Measurements from ENCODE around the gene TRIM14. TPM values are rescaled to one million over a fixed set of nuclear protein-coding genes. Genes with fewer than 3 reads are reported as not detected.
"Not testable (repeated sequence)": the region's sequence is repeated elsewhere in the genome, so short reads cannot be mapped to it uniquely, and the experiment has no call there.

Gene TRIM14
- total RNA-seq, 1 donor from 2014 or later: 0.82 TPM

DNA sequence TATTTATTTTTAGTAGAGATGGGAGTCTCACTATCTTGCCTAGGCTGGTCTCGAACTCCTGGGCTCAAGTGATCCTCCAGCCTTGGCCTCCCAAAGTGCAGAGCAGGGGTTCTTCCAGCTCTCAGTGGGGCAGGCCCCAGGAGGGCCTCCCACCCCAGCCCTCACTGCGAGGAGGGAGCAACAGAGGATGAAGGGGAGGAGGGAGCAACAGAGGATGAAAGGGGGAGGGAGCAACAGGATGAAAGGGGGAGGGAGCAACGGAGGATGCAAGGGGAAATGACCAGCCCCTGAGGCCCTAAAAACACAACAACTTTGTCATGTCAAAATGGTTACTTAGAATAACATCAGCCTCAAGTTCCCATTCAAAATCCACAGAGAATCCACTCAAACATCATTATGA is 10.0 kb downstream of the TRIM14 start:
- no peak for DNase-seq (ENCODE audit: low spot score in 2 of 2)
- no peak for FAIRE-seq

DNA sequence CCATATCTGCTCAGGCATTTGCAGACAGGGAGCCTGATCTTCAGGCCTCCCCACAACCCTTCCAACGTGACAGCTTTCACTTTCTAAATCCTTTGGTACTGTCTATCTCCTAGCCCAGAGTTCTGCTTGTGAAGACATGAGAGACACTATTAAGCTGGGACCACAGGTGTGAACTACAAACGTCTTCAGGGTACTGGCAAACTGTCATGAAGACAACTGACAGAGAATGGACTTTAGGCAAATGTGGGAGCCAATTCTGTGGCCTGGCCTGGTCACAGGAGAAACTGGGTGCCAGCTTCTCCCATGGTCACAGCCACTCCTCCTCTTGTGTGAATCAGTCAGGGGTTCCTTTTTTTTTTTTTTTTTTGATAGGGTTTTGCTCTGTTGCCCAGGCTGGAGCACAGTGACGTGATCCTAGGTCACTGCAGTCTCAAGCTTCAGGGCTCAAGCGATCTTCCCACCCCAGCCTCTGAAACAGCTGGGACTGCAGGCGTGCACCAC is 10.4 kb downstream of the TRIM14 start:
- FAIRE-seq (no peak), DNase-seq (ENCODE audit: low spot score in 2 of 2) (no peak)

DNA sequence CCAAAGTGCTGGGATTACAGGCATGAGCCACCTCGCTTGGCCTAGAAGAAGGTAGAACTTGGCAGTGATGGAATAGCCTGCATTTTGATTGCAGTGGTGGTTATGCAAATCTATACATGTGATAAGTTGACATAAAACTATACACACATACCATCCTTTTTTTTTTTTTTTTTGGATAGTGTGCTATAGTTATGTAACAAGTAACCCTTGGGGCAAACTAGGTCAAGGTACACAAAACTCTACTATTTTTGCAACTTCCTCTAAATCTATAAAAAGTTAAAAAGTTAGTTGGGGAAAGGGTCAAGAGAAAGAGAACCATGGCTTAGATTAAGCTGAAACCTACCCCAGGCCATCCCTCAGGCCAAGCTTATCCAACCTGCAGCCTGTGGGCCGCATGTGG is 11.1 kb downstream of the TRIM14 start:
- FAIRE-seq: no peak
- no peak for DNase-seq (ENCODE audit: low spot score in 2 of 2)

DNA sequence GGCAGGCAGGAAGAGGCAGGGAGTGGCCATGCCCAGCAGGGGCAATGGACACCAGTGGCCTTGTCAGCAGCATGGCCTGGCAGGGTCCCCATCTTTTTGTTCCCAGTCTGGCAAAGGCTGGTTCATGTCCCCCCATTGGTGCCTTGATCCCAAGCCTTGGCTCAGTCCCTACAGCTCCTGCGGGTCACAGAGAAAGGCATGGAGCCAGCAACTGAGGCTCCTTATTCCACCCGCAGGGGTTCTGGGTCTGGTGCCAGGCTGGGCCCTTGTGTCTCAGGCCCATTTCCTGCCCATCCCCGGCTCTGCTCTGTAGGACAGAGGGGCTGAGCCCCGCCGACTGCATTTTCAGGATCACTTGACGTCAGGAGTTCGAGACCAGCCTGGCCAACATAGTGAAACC is 14.0 kb downstream of the TRIM14 start:
- no peak for FAIRE-seq

DNA sequence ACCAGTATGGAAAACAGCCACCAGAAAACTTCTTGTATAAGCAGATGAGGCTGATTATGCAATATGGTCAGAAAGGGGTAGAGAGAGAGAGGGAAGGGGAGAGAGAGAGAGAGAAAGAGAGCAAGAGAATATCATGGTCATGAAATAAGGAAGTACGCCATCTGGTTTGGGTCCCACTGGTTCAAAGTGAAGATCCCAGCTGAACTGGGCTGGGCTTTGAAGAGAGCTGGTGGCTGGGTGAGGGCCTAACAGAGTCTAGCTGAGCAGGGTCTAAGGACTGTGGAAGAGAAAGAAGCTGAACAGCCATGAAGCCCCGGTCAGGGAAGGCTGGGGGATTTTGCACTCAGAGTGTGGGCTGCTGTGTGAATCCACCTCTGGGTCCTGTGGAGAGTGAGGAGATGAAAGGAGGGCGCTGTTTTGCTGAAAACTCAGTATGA is 14.6 kb downstream of the TRIM14 start:
- no peak for DNase-seq (ENCODE audit: low spot score in 2 of 2)

More for the DNA sequence above, 14.0 kb downstream of the TRIM14 start:
- no peak for DNase-seq (ENCODE audit: low spot score in 2 of 2)

DNA sequence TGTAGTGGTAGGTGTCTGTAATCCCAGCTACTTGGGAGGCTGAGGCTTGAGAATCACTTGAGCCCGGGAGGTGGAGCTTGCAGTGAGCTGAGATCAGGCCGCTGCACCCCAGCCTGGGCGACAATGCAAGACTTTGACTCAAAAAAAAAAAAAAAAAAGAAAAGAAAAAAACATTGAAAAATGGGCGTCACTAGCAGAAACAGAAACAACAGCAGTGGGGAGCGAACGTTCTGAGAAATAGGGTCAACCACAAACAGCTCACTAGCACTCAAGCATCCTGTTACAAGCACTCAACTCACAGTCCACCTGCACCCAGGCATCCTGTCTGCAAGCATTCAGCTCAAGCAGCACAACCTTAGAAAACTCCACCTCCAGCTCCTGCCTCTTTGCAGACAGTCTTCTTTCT is 17.2 kb downstream of the TRIM14 start:
- no peak for FAIRE-seq
- DNase-seq (ENCODE audit: low spot score in 2 of 2): no peak

More for the DNA sequence above, 14.6 kb downstream of the TRIM14 start:
- no peak for FAIRE-seq

DNA sequence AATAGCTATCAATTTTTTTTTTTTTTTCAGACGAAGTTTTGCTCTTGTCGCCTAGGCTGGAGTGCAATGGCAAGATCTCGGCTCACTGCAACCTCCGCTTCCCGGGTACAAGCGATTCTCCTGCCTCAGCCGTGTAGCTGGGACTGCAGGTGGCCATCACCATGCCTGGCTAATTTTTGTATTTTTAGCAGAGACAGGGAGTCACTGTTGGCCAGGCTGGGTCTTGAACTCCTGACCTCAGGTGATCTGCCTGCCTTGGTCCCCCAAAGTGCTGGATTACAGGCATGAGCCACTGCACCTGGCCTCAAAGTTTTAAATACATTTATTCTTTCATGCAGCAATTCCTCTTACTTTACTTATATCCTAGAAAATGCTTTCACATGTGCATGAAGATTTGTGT is 17.6 kb downstream of the TRIM14 start:
- FAIRE-seq (no peak), DNase-seq (ENCODE audit: low spot score in 2 of 2) (no peak)

DNA sequence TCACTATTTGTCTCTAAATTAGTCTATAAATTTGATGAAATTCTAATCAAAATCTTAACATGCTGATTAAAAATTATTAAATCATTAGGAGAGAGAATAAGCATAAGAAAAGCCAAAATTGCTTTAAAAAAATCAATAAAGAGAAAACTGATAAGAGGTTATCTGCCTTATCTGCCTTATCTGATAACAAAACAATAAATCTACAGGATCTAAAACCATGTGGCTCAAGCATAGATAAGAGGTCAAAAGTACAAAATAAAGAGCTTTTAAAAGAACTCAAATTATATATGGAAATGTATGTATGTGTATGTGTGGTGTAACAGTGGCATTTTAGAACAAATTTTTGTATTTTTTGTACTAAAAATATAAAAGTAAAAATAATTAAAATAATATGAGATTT is 18.6 kb downstream of the TRIM14 start:
- DNase-seq (ENCODE audit: low spot score in 2 of 2) (no peak), FAIRE-seq (no peak)

DNA sequence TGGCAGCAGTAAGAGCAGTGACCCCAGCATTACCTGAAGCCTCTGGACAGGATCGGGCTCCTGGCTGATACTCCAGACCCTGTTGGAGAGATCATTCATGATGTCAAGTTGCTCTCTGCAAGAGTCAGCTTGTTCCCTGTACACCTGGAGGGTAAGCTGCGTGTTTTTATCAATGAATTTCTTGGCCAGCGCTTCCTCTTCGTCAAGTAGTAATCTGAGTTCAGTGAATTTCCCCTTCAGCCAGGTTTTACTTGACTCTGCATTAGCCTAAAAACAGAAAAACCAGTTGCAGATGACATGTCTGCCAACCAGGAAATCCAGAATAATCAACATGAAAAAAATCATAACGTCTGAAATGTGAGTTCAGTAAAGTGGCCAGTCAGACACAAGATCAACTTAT is 19.1 kb downstream of the TRIM14 start:
- DNase-seq (ENCODE audit: low spot score in 2 of 2) (no peak), FAIRE-seq (no peak)

DNA sequence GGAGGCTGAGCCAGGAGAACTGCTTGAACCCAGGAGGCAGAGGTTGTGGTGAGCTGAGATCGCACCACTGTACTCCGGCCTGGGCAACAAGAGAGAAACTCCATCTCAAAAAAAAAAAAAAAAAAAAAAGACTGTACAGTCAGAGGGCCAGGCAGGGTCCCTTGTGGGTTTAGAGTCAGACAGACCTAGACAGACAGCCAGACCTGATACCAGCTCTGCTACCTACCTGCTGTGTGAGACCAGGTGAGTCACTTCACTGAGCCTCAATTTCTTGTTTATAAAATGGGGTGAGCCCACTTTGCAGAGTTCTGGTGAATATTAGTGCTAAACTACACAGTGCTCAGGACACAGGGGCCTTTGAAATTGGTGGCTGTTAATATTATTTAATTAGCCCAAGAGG is 19.7 kb downstream of the TRIM14 start:
- DNase-seq (ENCODE audit: low spot score in 2 of 2) (no peak), FAIRE-seq (no peak)

DNA sequence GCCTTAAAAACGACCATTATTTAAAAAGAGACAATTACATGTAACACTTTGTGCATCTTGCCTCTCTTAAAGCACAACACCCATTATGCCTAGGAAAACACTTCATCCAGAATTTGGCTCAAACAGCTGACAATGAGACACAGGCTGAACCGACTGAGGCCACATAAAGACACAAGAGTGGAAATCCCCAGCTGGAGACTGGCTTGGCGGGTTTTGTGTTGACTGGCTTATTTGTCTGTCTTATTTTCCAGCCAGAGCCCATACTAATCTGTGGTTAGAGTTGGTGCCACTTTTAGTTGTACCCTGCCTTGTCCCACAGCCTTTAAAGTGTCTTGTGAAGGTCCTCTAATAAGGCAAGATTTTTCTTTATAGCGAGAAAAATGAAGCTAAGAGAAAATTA is 21.2 kb downstream of the TRIM14 start:
- FAIRE-seq: no peak
- DNase-seq (ENCODE audit: low spot score in 2 of 2): no peak

DNA sequence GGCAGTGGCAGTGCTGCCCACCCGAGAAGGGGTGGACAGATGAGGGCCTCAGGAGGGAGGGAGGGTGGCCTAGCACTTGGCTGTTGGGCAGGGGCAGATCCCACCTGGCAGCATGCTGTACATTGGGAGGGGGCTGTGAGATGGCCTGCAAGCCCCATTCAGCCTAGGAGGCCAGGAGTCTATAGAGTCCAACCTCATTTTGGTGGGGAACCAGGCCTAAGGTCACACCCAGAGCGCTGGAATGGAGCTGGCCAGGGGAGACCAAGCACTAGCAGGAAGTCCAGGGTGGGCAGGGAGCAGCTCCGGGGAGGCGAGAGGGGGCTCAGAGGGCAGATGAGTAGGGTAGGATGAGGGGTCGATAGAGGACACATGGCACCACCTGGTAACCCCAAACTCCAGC is 22.9 kb downstream of the TRIM14 start:
- FAIRE-seq: no peak

DNA sequence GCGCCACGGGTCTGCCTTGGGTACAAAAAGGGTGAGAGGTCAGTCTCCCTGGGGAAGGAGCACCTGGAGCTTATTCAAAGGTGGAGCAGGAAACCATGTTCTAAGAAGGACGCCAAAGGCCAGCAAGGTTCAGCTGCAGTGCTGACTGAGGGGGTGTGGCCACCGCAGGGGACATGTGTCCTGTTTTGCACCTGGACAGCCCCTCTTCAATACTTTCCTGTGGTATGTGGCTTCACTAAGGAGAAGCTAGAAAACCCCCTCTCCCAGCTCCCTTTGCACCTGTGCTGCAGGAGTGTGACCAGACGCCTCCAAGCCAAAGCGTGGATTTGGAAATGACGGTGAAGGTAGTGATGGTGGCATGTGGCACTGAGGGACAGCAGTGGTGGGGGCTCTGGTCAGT is 23.6 kb downstream of the TRIM14 start:
- DNase-seq (ENCODE audit: low spot score in 2 of 2) (no peak), FAIRE-seq (no peak)

More for the DNA sequence above, 22.9 kb downstream of the TRIM14 start:
- no peak for DNase-seq (ENCODE audit: low spot score in 2 of 2)

DNA sequence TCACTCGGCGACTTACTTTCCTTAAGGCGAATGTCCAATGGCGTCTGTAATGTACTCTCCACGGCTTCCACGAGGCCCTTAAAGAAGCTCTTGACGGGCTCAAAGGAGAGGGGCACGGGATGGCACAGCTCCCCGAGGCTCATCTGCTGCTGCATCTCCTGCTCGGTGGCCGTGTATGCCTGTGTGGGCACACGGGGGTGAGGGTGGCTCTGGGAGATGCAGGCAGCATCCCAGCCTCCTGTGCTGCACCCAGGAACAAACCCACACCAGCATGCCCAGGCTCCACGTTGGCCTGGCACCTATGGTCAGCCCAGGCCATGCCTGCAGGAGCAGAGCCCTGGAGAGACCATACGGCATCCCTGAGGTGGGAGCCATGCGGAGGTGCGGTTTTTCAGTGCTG is 24.2 kb downstream of the TRIM14 start:
- FAIRE-seq (no peak), DNase-seq (ENCODE audit: low spot score in 2 of 2) (no peak)

DNA sequence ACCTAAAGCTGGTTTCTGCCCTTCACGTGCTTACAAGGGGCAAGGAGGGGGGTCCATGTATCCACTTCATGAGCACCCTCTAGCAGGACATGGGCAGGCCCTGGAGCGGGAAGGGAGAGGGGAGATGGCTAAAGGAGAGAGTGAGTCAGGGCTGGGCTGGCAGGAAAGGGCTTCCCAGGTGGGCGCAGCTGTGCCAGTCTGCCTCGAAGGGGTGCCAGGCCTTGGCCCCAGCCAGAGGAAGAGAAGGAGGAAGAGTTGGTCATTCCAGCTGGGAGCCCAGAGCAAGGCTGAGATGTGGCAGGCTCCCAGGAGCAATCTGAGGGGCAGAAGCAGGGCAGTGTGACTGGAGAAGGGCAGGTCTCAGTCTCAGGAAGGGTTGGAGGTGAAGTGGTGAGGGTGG is 24.7 kb downstream of the TRIM14 start:
- no peak for FAIRE-seq
- no peak for DNase-seq (ENCODE audit: low spot score in 2 of 2)

DNA sequence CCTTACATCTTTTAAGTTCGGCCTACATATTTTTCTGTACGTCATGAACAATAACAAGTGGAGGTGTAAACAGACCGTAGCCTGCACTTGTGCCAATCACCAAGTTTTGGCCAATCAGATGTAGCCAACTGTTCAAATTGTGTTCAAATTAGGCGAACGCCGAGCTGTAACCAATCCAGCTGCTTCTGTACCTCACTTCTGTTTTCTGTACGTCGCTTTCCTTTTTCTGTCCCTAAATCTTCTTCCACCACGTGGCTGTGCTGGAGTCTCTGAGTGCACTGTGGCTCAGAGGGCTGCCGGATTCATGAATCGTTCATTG is 26.4 kb downstream of the TRIM14 start:
- FAIRE-seq (no peak), DNase-seq (ENCODE audit: low spot score in 2 of 2) (no peak)

DNA sequence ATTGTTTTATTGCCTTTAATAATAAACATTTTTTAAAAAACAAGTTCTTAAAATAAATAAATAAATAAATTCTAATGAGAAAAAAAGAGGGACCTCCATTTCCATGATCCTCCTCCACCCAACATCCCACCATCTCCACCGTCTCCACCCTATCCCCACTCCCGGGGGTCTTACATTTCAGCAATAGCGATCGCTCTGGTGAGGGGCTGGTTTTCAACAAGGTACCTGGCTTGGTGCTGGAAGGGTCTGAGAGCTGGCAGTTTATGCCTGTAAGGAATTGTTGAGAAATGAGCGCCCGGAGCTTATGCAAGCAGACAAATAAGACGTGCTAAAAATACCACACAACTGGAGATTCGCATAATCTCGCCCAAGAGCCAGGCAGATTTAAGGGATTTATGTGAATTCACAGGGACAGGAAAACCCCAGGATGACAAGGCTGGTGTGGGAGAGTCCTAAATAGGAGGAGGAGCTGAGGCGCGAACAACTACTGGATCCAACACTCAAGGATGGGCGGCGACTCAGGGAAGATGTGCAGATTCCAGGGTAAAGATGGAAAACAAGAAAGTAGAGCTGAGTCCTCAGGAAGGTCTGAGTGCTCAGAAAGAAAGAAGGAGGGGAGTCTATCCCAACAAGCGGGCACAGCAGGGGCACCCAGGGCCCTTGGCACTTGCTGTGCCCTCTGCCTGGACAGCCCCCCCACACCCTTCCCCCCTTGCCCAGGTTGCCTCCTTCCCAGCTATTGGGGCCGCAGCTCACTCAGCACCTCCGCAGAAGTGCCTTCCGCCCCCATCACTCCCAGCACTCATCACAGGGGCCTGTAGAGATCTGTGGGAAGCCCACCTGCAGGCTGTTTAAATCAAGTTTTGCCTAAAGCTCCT is 27.0 kb downstream of the TRIM14 start:
- DNase-seq (ENCODE audit: low spot score in 2 of 2) (peak in 1 of 2 donors; percentile 39), FAIRE-seq (no peak)

DNA sequence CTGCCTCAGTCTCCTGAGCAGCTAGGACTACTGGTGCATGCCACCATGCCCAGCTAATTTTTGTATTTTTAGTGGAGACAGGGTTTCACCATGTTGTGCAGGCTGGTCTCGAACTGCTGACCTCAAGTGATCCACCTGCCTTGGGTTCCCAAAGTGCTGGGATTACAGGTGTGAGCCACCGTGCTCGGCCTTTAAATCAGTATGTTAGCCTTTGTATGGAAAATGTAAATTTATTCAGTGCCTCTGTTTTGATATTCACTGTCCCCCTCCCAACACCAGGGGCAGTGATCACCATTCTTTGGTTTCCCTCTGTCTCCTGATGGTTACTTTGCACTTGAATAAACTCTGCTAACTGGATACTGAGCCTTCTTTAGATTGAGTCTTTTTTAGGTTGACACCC is 28.3 kb downstream of the TRIM14 start:
- not testable (repeated sequence) for FAIRE-seq; DNase-seq (ENCODE audit: low spot score in 2 of 2)

DNA sequence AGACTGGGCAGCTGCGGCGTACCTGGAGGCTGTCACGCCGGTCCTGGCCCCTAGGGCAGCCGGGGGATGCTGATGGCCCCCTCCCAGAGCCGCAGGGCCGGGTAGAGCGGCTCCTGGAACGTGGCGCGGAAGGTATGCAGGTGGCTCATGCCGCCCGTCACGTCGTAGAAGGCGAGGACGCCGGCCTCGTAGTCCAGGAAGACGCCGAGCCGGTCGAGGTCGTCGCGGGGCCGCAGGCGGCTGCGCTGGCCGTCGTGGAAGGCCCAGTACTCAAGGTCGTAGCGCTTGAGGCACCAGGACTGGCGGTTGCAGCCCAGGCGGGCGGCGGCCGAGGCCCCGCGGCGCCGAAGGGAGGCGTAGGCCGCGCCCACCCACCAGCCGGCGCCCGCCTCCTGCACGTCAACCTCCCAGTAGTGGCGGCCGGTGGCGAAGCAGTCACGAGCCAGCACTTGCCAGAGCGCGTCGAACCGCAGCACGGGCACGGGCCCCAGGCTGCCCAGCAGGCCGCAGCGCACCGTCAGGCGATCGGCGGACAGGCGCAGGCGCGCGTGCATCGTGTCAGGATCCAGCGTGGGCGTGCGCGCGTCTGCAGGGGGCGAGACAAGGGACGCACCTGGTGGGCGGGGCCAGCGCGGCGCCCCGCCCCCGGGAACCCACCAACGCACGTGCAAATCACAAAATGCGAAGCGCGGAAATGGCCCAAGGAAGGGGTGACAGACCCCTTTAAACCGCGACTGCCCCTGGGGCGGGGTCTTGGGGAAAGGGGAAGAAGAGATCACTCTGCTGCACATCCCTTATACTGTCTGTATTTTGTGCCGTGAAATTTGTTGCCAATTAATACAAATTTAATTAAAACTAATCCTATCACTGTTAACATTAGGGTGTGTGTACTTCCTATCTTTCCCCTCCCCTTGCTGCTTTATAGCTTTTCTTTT is 31.3 kb downstream of the TRIM14 start:
- peak in 1 of 2 donors; percentile 57 for DNase-seq (ENCODE audit: low spot score in 2 of 2)
- no peak for FAIRE-seq

DNA sequence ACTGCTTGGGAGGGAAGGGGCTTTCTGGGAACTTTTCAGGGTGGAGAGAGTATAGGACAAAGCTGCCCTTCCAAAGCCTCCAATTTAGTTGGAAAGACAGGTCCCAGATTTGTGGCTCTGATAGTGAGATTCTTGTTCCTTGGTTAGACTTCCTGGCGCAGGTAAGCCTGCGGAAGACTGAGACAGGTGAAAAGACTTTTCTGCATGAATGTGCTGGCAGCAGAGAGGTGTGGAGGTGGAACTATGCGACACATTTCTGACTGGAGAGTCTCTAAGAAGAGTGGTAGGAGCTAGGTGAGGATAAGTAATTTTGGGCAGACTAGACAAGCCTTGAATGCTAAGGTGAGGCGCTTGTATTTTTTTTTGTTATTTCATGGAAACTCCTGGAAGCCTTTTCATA is 32.6 kb downstream of the TRIM14 start:
- DNase-seq (ENCODE audit: low spot score in 2 of 2) (no peak), FAIRE-seq (no peak)

DNA sequence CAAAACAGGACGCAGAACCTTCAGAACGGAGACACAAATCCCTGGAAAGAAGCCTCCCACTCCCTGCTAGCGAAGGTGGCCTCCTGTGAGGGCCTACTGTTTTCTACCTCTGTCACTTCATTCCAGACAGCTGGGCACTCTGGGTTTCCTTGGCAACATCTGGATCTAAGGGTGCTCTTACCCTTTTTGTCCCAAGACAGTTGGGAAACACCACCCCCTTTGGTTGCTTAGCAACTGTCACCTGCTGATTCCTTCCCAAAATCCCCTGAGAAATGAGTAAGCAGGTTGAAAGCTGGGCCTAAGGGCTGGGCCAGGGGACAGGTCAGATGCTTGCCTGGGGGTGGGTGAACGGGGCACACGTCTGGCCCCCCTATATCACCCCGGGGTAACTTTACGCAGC is 33.1 kb downstream of the TRIM14 start:
- FAIRE-seq: no peak

More for the DNA sequence above, 33.1 kb downstream of the TRIM14 start:
- no peak for DNase-seq (ENCODE audit: low spot score in 2 of 2)

All from frontal cortex (tissue), 4 donors.